ENCODE measurements around the gene TNKS2.
"Not testable (repeated sequence)": the region's sequence is repeated elsewhere in the genome, so short reads cannot be mapped to it uniquely, and the experiment has no call there.

The TNKS2 gene

DNA sequence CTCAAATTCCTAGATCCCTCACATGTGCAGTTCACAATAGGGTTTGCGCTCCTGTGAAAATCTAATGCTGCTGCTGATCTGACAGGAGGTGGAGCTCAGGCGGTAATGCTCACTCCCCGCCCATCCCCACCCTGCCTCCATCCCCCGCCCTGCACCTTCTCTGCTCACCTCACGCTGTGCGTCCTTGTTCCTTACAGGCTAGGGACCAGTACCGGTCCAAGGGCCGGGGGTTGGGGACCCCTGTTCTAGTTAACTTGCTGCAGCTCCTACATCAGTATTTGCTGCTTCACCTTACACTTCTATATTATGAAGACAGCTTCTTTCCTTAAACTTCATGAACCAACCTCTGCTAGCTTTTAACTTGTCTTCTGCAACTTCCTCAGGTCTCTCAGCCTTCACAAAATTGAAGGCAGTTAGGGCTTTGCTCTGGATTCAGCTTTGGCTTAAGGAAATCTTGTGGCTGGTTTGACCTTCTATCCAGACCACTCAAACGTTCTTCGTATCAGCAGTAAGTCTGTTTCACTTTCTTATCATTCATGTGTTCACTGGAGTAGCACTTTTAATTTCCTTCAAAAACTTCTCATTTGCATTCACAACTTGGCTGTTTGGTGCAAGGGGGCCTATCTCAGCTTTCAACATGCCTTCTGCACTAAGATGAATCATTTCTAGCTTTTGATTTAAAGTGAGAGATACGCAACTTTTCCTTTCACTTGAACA lies 1.7 kb upstream of the TNKS2 start:
- peak; percentile 52 for DNase-seq (ENCODE audit: low spot score)

DNA sequence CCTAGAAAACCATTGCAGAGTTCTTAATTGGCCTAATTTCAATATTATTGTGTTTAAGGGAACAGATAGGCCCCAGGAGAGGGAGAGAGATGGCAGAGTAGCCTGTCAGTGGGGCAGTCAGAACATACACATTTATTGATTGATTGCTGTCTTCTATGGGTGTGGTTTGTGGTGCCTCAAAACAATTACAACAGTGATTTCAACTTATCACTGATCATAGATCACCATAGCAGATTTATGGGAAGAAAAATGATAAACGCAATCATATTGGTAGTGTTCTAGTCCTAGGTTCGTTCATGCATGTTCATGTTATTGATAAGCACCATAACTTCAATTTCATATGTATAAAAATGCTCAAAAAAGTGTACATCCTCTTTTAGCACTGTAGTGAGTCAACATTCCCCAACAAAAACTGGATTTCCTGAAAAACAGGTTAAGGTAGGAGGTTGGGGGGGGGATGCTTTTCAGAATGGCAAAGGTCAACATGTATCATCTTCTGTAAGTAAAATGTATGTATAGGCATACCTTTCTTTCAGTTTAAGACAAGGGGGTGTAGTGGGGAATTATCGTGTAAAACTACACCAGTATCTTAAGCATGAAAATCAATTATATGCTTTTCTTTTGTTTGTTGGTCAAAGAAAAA lies 1.1 kb upstream of the TNKS2 start:
- no peak for DNase-seq (ENCODE audit: low spot score)

DNA sequence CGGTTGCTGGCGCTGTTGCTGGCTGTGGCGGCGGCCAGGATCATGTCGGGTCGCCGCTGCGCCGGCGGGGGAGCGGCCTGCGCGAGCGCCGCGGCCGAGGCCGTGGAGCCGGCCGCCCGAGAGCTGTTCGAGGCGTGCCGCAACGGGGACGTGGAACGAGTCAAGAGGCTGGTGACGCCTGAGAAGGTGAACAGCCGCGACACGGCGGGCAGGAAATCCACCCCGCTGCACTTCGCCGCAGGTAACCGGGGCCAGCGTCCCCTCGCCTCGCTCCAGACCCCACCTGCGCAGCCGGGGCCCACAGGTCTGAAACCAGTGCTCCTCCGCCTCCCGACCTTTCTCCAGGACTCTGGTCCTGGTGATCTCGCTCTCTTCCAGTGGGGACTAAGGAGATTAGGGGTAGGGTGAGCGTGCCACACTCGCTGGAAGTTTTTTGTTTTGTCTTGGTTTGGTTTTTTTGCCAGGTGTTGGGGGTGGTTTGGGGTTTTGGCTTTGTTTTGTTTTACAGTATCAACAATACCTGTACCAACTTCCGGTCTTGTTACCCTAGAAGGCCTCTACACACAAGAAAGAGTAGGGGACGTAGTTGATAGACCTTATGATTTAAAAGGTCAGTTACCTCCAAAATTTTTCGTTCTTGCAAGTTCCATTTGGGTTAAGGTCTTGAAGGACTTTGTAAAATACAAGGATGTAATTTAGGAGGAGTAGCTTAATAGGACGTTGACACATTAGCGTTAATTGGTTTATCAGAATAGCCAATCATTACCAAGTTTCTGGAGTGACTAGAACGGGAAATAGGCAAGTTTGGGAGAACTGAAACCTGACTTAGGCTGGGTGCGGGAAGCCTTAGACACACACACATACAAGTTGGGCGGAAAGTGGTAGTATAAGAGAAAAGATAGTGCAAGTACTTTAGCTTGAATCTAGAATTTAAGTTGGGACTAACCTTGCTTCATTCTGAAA lies 704 bp downstream of the TNKS2 start:
- DNase-seq (ENCODE audit: low spot score) = peak; percentile 43

DNA sequence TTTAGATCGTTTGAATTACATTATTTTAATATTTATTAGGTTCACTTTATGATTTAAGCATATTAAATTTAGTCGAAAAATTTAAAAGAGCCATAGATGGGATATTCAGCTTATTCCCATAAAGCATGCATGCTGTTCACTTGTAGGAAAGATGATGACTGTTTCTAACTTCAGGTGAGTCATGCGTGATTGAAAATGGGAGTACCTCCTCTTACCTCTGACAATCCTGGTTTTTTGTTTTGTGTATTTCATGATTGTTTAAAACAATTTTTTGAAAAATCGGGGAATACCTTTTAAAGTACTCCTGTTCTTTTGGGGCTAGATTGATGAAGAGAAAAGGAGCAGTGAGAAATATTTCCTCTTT lies 1.4 kb downstream of the TNKS2 start:
- no peak for DNase-seq (ENCODE audit: low spot score)

DNA sequence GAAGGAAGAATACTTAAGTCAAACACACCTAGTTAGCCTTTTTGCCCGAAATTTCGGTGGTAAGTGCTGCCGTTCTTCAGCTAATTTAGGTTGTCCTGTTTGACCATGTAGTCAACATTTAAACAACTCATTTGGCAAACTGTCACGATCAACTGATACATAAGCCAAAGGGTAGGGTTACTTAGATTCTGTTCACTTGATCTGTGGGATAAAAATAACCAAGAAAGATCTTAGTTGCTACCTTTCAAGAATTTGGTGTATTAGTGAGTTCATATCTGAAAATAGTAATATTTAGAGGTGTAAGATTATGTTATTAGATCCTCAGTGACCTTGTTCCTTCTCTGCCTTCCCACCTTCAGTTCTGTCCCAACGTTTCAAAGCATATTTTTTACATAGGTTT lies 2.0 kb downstream of the TNKS2 start:
- DNase-seq (ENCODE audit: low spot score) = no peak

DNA sequence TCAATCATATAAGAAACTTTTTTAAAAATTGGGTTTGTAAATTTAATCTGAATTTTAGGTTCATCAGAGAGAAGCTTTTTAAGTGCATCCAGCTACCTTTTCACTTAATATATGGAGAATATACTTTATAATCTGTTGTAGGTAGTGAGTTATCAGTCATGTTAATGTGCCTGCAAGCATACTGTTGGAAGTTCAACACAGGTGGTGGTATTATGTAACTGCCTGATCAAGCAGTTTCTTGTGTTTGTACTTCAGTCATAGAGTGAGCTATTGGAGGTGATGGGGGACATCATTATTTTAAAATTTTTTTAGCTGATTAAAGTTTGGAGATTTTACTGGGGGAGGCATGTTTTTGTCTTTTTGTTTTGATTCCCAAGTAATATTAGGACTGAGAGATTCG lies 2.5 kb downstream of the TNKS2 start:
- no peak for DNase-seq (ENCODE audit: low spot score)

DNA sequence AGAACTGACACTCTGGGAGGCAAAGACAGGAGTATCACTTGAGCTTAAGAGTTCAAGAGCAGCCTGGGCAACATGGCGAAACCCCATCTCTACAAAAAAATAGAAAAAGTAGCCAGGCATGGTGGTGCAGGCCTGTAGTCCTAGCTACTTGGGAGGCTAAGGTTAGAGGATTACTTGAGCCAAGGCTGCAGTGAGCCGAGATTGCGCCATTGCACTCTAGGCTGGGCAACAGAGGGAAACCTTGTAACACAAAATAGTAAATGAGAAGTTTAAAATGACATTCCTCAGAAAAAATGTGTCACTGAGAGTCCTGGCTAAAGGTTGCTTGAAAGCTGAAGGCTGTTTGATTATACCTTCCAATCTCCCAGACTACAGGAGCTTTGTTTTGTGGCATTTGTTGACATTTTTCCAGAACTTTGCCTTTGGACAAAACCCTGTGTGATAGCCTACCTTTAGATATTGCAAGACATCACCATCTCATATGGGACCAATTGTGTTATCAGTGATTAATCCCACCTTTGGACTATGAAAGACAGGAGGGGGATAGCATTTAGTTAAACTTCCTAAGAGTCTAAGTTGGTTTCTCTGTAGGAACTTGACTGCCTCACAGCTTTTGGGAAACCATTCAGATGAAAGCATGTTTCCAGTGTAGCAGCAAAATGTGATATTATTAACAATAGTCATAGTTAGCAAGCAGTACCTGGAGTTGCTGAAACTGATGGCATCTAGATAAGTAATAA lies 5.3 kb downstream of the TNKS2 start:
- DNase-seq (ENCODE audit: low spot score) = no peak

DNA sequence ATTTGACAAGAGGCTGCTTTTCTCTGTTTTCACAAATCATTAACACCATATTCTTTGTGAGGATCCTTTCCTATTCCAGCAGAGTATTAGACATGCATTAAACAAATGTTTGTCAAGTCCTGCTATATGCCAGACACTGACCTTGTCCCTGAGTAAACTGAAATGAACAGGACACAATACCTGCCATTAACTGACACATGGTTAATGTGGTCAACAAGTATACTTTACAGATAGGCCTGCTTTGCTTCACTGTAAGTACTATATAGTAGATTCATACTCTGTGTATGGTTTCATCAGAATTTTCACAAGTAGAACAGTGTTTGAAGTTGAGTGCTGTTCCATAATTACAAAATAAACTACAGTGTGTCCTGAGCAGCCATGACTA lies 5.9 kb downstream of the TNKS2 start:
- no peak for DNase-seq (ENCODE audit: low spot score)

DNA sequence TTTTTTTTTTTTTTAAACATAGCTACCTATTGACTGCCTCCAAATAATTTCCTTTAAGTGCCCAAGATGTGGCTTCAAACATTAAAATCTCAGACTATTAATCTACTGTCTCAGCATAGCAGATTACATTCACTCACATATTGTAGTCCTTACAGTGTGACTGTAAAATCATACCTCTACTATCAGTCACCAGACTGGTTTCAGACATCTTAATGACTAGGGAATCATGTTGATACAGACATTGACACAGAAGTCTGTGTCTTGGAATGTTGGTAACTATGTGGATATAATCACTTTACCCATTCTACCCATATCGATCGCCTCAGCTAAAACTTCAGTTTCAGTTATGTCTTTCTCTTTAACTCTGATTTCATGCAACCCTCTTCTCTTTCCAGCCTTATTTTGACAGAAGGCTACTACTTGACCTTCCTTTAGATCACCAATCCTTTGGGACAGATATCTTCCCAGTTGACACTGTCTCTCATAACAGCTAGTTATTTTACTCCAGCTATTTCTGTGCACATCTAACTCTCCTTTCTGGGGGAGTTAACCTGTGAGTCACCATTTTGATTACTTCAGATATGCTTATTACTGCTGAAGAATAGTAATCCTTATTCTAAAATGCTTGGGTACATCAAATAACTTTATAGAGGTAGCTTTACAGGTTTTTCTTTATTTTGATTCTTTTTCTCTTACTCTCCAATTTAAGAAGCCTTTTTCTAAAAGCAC lies 7.0 kb downstream of the TNKS2 start:
- DNase-seq (ENCODE audit: low spot score) = no peak

DNA sequence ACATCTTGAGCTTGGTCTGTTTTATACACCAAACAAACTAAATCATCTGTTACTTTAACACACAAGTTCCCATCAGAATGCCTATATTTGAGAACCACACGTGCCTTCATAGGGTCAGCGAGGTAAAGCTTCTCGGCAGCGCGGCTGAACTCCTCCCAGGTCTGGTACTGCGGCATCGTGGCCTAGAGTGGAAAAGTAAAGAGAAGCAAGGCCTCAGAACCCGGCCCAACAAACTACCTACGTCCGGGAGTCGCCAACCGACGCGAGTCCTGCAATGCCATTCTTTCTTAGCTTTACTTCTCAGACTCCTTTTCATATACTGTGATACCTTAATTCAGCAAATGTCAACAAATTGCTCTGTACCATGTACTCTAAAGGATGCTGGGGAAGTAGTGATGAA lies 9.0 kb downstream of the TNKS2 start:
- not testable (repeated sequence) for DNase-seq (ENCODE audit: low spot score)

DNA sequence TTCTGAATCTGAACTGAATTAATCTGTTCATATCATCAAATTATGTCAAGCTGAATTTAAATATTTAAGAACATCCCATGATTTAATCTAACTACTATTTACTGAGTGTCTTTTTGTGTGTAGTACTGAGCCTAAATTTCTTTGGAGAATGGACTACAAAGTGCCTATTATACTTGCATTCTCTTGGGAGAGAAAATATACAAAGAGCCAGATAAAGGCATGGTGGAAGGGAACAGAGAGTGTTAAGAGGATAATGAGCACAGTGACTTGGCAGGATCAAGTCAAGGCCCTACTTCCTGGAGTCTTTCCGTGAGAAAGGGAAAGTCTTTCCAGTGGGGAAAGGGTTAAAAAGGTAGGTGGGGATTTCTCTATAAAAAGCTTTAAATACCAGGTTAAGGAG lies 15.0 kb downstream of the TNKS2 start:
- DNase-seq (ENCODE audit: low spot score) = no peak

DNA sequence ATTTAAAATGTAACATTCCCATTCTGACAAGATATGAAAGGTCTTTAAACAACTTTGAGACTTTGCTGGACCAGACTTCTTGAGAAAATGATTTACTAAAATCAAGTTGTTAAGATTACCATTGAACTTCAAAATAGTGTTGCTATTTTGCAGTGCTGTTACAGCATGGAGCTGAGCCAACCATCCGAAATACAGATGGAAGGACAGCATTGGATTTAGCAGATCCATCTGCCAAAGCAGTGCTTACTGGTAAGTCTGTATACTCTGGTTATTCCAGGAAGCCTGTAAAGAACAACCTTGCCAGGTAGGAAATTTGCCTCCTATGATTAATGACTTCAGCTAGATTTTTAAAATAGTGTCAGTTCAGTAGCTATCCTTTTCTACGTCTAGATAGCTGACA lies 18.8 kb downstream of the TNKS2 start:
- no peak for DNase-seq (ENCODE audit: low spot score)

DNA sequence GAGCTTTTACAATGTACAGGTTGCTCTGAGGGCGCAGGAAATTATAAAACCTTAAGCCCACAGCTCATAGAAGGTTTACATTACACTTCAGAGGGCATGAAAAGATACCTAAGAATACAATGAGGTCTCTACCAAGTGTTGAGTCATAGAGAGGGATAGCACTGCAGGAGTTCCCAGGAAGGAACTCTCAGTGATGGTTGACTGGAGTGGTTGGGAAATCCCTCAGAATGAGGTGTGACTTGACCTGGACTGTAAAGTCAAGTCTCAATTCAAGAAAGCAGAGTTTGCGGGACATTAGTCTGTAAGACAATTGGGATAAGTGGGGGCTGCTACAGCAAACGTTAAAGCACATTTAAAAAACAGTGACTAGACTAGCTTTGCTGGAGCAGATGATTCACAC lies 21.9 kb downstream of the TNKS2 start:
- DNase-seq (ENCODE audit: low spot score) = no peak

DNA sequence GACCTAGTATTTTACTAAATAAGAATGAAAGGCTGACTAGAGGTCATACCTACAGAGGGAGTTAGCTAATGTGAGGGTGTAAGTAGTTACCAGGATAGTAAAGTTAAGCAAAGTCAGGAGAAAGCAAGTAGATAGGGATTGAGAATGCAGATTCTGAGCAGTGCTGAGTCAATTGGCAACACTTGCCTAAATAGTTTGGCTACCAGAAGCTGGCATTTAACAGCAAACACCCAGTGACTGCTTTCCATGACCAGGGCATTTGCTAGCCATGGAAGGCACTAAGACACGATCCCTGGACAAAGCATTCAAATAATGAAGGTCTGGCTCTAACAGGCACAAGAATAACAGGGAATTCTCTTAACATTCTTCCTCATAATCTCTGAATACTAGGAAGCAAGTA lies 25.9 kb downstream of the TNKS2 start:
- no peak for DNase-seq (ENCODE audit: low spot score)

DNA sequence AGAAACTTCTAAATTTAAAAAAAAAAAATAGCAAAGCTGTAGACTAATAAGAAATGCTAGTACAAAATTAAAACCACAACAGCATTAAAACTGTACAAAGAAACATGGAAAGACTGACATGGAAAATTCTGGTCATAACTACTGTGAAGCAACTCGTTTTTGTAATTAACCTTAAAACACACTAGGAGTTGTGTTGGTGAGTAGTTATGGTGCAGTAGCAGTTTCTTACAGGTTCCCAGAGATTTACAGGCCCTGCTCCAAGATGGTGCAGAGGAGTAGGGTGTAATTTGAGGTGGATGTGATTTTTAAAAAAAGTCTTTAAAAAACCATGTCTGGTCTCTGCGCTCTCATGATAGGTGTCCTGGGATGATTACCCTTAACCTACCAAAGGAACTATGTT lies 31.0 kb downstream of the TNKS2 start:
- no peak for DNase-seq (ENCODE audit: low spot score)

DNA sequence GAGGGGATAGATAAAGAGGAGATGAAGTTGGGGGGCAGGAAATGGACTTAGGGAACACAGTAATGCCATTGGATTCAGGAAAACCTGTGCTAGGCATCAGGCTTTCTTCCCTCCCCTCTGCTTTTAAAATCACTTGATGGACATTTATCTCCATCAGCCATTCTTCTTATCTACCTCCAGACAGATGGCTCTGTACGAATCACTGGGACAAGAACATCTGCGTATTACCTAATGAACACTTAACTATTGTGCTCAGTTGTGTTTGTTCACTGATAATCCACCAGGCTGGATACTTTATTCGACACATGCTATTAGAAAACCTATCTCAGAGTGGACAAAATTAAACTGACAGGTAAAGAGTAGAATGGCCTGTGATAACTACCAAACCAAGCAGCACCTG lies 40.0 kb downstream of the TNKS2 start:
- DNase-seq (ENCODE audit: low spot score) = no peak

DNA sequence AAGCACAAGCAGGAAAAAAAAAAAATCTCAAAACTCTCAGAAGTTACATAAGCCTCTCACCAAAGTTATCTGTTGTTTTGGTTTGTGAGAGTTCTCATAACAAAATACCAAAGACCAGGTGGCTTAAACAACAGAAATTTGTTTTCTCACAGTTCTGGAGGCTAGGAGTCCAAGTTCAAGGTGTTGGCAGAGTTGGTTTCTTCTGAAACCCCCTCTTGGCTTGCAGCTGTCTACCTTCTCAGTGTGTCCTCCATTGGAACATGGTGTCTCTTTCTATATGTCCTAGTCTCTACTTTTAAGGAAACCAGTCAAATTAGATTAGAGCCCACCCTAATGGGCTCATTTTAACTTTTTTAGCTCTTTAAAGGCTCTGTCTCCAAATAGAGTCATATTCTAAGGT lies 44.9 kb downstream of the TNKS2 start:
- no peak for DNase-seq (ENCODE audit: low spot score)

DNA sequence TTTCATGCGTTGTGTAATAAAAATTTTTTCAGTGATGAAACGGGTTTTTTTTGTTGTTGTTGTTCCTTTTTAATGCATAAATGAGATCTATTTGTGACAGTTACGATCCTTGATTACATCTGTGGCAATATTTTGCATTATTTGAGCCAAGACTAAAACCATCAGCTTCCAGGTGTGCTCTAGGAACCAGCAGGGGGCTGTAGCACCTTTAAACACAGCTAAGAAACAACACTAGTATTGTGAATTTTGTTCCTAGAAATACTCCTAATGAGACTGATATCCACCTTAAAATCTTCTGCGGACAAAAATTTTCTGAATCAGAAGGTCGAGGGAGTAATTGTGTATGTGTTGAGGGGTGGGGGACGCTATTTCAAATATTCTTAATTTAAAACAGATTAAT lies 58.4 kb downstream of the TNKS2 start:
- DNase-seq (ENCODE audit: low spot score) = no peak

DNA sequence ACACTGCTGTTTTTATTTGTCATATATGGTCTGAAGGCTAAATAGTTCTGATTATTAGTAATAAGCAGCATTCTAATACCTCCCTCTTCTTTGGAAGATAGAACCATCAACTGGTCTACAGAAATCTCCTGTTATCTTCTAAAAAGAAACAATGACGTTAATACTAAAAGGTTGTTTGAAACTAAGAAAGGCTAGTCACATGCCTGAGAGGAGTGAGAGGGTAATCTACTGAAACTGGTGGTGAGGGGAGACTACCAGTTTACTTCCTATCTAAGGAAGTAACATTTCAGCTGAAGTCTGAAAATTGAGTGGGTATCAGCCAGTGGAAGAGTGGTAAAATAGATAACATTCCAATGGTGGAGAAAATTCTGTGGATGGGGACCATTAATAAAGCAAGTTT lies 62.7 kb downstream of the TNKS2 start:
- DNase-seq (ENCODE audit: low spot score) = no peak

DNA sequence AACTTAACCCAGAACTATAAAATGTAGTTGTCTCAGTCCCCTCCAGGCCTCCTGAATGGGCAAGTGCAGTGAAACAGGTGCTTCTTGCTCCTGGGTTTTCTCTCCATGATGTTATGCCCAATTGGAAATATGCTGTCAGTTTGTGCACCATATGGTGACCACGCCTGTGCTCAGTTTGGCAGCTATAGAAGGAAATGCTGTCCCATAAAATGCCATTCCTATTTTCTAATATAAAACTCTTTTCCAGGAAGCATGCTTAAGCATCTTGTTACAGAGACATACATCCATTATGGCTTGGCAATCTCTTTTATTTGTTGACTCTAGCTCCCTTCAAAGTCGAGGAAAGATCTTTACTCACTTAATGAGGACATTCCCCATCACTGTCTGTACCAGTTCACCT lies 65.9 kb downstream of the TNKS2 start:
- no peak for DNase-seq (ENCODE audit: low spot score)

DNA sequence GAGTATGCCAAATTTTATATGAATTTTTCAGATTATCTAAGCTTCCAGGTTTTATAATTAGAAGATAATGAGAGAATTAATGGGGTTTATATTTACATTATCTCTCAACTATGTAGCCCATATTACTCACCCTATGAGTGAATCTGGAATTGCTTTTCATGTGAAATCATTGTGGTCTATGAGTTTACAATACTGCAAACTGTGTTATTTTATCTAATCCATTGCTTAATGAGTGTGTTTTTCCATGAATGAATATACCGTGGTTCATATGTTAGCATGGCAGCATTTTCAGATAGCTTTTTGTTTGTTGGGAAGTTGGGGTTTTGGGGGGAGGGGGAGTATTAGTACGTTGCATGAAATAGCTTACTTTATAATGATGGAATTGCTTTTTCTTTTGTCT lies 66.5 kb downstream of the TNKS2 start:
- DNase-seq (ENCODE audit: low spot score) = no peak

All from CD4-positive, alpha-beta T cell treated with Interleukin-2 at 100 ng/mL for 4 hours (primary cell).